HEK293T (cell line): Measurements from ENCODE around the gene TIMM17B.
"Not testable (repeated sequence)": the region's sequence is repeated elsewhere in the genome, so short reads cannot be mapped to it uniquely, and the experiment has no call there.

Source experiments
- CTCF ChIA-PET: fragments of 350-600 bp; formaldehyde crosslinking; extraction: SDS; loops from one replicate; lab custom pipeline; 2021; ENCODE audit warnings: antibody characterized with exemption, inconsistent platforms; lab: Yijun Ruan, JAX
- POLR2A ChIA-PET: fragments of 350-600 bp; formaldehyde crosslinking; extraction: SDS; loops from one replicate; lab custom pipeline; 2020; ENCODE audit warnings: antibody characterized with exemption, inconsistent platforms; lab: Yijun Ruan, JAX
- DNase-seq: peaks from one replicate; pipeline ENCODE4 v3.0.0; 2012; ENCODE audit warnings: mixed read lengths; ENCODE audit errors: extremely low spot score
- ARNT ChIP-seq: fragments of 450-650 bp; IDR thresholded peaks from 2 replicates; pipeline ENCODE4 v1.6.1; 2017; ENCODE audit warnings: mild to moderate bottlenecking
- BHLHE40 ChIP-seq: fragments of 450-650 bp; IDR thresholded peaks from 2 replicates; pipeline ENCODE4 v1.6.1; 2016; ENCODE audit warnings: mild to moderate bottlenecking, moderate library complexity, borderline replicate concordance
- CTBP1 ChIP-seq: fragments of 450-650 bp; IDR thresholded peaks from 2 replicates; pipeline ENCODE4 v1.6.1; 2016; ENCODE audit warnings: borderline replicate concordance
- ELF4 ChIP-seq: fragments of 450-650 bp; IDR thresholded peaks from 2 replicates; pipeline ENCODE4 v1.6.1; 2017; ENCODE audit warnings: antibody characterized with exemption
- FOXA1 ChIP-seq: fragments of 450-650 bp; IDR thresholded peaks from 2 replicates; pipeline ENCODE4 v1.6.1; 2016; ENCODE audit warnings: mild to moderate bottlenecking
- FOXK2 ChIP-seq: fragments of 450-650 bp; IDR thresholded peaks from 2 replicates; pipeline ENCODE4 v1.6.1; 2016; ENCODE audit warnings: mild to moderate bottlenecking
- FOXM1 ChIP-seq: fragments of 450-650 bp; IDR thresholded peaks from 2 replicates; pipeline ENCODE4 v1.6.1; 2017; ENCODE audit warnings: mild to moderate bottlenecking, borderline replicate concordance
- HDGF ChIP-seq: fragments of 450-650 bp; IDR thresholded peaks from 2 replicates; pipeline ENCODE4 v1.6.1; 2017; ENCODE audit warnings: antibody characterized with exemption, borderline replicate concordance
- L3MBTL2 ChIP-seq: fragments of 450-650 bp; conservative IDR thresholded peaks from 2 replicates; pipeline ENCODE4 v1.6.1; 2016; ENCODE audit warnings: mild to moderate bottlenecking
- LEF1 ChIP-seq: fragments of 450-650 bp; IDR thresholded peaks from 2 replicates; pipeline ENCODE4 v1.6.1; 2017; ENCODE audit warnings: mild to moderate bottlenecking, borderline replicate concordance
- NFRKB ChIP-seq: fragments of 450-650 bp; IDR thresholded peaks from 2 replicates; pipeline ENCODE4 v1.6.1; 2016; ENCODE audit warnings: mild to moderate bottlenecking, moderate library complexity
- SP1 ChIP-seq: fragments of 450-650 bp; IDR thresholded peaks from 2 replicates; pipeline ENCODE4 v1.6.1; 2017
- SUZ12 ChIP-seq: fragments of 450-650 bp; IDR thresholded peaks from 2 replicates; pipeline ENCODE4 v1.6.1; 2016; ENCODE audit warnings: mild to moderate bottlenecking
- TARDBP ChIP-seq: fragments of 450-650 bp; IDR thresholded peaks from 2 replicates; pipeline ENCODE4 v1.6.1; 2016
- ZNF384 ChIP-seq: fragments of 450-650 bp; IDR thresholded peaks from 2 replicates; pipeline ENCODE4 v1.6.1; 2016
- TF ChIP-seq, protein P1 (sequence below): fragments of 450-650 bp; IDR thresholded peaks from 2 replicates; pipeline ENCODE4 v1.6.1; 2016

Gene TIMM17B

DNA sequence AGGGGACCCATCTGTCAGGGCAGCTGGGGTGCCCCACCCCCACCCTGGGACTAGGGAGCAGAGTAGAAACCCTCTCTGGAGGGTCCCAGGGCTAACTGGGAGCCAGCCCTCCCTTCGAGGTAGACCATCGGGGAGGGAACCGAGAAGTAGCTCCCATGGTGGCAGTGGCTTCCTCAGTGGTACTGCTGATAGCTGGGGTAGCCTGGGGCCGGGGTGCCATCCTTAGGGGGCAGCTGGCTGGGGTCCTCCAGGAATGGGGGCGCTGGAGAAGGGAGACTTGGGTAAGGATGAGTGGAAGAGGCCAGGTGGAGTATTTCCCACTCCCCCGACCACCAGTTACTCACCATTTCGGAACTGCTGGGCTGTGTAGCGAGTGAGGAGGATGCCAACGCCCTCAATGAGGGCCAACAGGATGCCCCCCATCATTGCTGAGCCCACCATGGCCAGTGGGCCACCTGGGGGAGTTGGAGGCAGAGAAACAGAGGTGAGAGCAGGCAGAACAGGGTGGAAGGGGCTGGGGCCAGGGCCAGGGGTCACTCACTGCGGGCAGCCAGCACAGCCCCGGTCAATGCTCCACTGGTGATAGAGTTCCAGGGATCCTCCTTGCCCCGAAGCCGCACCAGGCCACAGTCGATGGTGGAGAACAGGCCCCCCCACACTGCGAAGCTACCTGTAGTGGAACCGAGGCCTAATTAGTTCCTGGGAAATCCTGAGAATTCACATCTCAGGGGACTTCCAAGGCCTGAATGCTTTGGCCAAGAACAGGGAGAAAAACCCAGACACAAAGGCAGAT lies 3.8 kb downstream of the TIMM17B start:
- POLR2A ChIA-PET: interaction anchor here (1.2 to 1.4 kb wide), 2 partner anchors 18 to 217 kb away, joined by 3 to 4 read pairs; partner anchors contain the start of gene SLC35A2
- DNase-seq: no peak
- CTCF ChIA-PET: interaction anchor here (0.7 kb wide), 1 partner anchor 66 kb away, joined by 5 read pairs; no protein-coding TSS in a partner anchor
- no peak for TF ChIP-seq FOXK2
- no peak for TF ChIP-seq BHLHE40
- TF ChIP-seq ARNT: no peak
- no peak for TF ChIP-seq ZNF384
- TF ChIP-seq ELF4: no peak
- no peak for TF ChIP-seq L3MBTL2
- TF ChIP-seq CTBP1: no peak
- TF ChIP-seq TARDBP: no peak
- no peak for TF ChIP-seq HDGF

DNA sequence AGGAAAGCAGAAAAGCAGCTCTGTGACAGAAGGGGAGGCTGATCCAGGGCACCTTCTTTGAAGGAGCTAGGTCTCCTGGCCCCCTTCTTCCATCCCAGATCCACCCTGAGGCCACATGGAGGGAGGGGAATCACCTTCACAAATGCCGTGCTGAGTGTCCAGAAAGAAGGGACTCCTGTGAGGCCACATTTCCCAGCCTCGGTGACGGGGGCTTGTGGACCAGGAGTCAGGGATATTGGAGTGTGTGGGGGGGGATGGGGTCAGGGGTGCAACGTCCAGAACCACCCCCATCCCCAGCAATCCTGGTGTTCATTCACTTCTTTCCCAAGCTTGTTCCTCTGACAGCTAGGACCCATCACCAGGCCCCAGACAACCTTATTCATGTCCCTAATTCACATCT lies 4.7 kb downstream of the TIMM17B start:
- TF ChIP-seq ARNT (no peak), SUZ12 (no peak), FOXM1 (no peak), SP1 (no peak), FOXA1 (no peak), ELF4 (no peak), BHLHE40 (no peak), CTBP1 (no peak), TARDBP (no peak), L3MBTL2 (no peak)
- TF ChIP-seq, protein P1, sequence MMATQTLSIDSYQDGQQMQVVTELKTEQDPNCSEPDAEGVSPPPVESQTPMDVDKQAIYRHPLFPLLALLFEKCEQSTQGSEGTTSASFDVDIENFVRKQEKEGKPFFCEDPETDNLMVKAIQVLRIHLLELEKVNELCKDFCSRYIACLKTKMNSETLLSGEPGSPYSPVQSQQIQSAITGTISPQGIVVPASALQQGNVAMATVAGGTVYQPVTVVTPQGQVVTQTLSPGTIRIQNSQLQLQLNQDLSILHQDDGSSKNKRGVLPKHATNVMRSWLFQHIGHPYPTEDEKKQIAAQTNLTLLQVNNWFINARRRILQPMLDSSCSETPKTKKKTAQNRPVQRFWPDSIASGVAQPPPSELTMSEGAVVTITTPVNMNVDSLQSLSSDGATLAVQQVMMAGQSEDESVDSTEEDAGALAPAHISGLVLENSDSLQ: no peak
- CTCF ChIA-PET: interaction anchor here (0.7 kb wide), 1 partner anchor 65 kb away, joined by 5 read pairs; no protein-coding TSS in a partner anchor
- POLR2A ChIA-PET: interaction anchor here (1.2 to 1.4 kb wide), 2 partner anchors 19 to 216 kb away, joined by 3 to 4 read pairs; partner anchors contain the start of gene SLC35A2
- no peak for DNase-seq

DNA sequence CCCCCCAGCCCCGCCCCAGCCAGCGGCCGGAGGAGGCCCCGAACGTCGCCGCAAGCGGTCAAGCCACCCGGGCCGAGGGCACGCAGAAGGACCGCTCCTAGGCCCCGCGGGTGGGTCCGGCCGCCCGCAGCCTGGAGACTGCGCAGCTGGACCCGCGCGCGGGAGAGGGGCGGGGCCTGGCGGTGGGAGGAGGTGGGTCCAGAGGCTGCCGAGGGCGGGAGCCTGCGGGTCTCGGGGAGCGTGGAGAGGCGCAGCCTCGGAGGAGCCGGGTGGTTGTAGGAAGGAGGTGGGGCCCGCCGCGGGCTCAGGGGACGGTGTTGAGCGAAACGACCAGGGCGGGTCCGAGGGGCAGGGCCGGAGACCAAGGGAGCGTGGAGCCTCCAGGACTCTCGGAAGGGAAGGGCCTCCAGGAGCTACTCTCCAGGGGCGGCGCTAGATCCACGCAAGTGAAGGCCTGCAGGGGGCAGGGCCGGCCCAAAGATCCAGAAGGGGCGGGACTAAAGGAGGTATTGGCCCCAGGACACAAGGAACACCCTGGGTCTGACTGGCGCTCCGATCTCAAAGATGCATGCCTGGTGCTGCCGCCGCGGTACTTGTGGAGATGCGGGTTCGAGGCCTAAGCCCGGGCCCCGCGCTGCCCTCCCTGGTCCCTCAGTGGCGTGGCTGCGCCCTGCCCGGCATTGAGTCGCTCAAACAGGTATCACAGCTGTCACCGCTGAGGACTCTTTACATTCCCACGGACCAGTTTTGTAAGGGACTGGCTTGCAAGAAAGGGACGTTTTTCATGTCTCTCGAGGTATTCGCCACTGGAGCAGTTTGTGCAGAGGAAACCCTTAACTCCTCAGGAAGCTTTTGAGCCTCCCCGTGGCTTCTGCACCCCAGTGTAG lies 5.9 kb downstream of the TIMM17B start:
- TF ChIP-seq BHLHE40 (no peak), LEF1 (no peak), NFRKB (no peak), SP1 (no peak), HDGF (no peak), ARNT (no peak), FOXK2 (no peak), L3MBTL2 (no peak), FOXM1 (no peak), FOXA1 (no peak), ZNF384 (no peak)
- TF ChIP-seq, protein P1: no peak
- DNase-seq: peak; percentile 79
- ChIA-PET POLR2A (interaction anchor here (1.0 to 1.4 kb wide), 5 partner anchors 20 to 260 kb away, joined by 3 to 6 read pairs (median 3); partner anchors contain the start of gene SLC35A2), CTCF (no interaction called here)

DNA sequence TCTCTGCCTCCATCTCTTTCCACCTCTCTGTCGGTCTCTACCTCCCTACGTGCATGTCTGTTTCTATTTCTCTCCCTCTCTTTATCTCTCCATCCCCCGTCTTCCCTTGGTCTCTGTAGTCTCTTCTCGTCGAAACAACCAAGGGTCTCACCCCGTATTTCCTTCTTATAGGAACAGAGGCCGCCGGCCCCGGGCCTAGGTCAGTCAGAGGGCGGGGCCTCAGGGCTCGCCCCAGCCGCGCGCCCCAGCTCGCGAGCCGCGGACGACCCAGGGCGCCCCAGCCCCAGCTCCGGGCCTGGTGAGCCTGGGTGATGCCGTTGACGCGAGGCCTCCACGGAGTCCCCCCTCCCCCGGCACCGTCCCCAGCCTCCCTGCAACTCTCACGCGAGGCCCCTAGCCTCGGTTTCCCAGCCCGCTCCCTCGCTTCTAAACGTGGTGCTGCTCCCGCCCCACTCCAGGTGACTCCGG lies 6.6 kb downstream of the TIMM17B start:
- DNase-seq: no peak
- ChIA-PET CTCF (no interaction called here), POLR2A (interaction anchor here (1.0 to 1.4 kb wide), 5 partner anchors 21 to 260 kb away, joined by 3 to 6 read pairs (median 3); partner anchors contain the start of gene SLC35A2)
- no peak for TF ChIP-seq ELF4
- no peak for TF ChIP-seq ZNF384
- no peak for TF ChIP-seq L3MBTL2
- TF ChIP-seq BHLHE40: no peak
- no peak for TF ChIP-seq ARNT
- no peak for TF ChIP-seq NFRKB

DNA sequence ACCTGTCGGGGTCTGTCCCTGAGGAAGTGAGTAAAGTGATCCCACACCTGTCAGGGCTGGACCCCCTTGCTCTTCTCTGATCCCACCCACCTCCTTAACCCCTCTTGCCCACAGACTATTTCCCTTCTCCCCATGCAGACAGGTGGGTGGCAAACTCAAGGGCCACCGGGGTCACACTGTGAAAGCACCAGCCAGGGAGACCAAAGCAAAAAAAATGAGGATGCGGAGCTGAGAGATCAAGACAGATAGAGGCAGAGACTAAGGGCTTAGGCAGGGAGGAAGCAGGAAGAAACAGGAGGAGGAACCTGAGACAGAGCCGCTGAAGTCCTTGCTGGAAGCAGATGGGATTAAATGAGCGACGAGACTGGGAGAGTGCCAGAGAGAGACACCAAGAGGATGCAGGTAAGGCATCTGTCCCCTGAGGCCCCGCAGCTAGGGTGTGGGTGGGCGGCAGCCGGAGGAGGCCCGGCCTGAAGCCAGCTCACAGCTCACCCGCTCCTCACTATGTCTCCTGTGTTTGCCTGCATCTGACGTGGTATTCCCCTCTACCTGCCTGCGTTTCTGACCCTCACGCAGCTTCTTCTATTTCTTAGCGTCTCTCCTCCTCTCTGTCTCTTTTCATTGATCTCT lies 7.2 kb downstream of the TIMM17B start:
- POLR2A ChIA-PET: interaction anchor here (1.4 kb wide), 1 partner anchor 152 kb away, joined by 5 read pairs; no protein-coding TSS in a partner anchor
- no peak for TF ChIP-seq ARNT
- no peak for TF ChIP-seq FOXK2
- TF ChIP-seq, protein P1: no peak
- no peak for TF ChIP-seq FOXA1
- no peak for TF ChIP-seq LEF1
- no peak for TF ChIP-seq L3MBTL2
- no peak for TF ChIP-seq ELF4
- no peak for TF ChIP-seq SP1
- no peak for TF ChIP-seq FOXM1
- no peak for TF ChIP-seq BHLHE40
- TF ChIP-seq HDGF: no peak
- no peak for TF ChIP-seq NFRKB
- TF ChIP-seq CTBP1: no peak
- no peak for TF ChIP-seq TARDBP
- TF ChIP-seq SUZ12: no peak
- DNase-seq: no peak
- CTCF ChIA-PET: no interaction called here

DNA sequence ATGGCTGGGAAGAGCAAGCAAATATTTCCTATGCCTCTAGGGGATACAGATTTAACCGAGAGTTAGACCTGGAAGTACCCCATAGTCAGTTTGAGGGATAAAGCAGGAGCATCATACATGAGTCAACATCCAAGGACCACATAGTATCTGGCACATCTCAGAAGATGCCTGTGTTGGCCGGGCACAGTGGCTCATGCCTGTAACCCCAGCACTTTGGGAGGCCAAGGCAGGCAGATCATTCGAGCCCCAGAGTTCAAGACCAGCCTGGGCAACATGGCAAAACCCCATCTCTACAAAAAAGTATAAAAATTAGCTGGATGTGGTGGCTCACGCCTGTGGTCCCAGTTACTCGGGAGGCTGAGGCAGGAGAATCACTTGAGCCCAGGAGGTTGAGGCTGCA lies 11.0 kb downstream of the TIMM17B start:
- CTCF ChIA-PET: interaction anchor here (0.6 kb wide), 1 partner anchor 13 kb away, joined by 3 read pairs; no protein-coding TSS in a partner anchor
- POLR2A ChIA-PET, DNase-seq: not testable (repeated sequence)
